OCI-M1 (cell line): Measurements from ENCODE around the gene CMTM8.

Experiments used
- DNase-seq: peaks from one replicate; lab custom pipeline; 2025; lab: John Stamatoyannopoulos, UW

The CMTM8 gene

GRCh38 chr3:32229565-32229964 is 8.9 kb upstream of the CMTM8 start:
- DNase-seq = no peak

- DNase-seq = no peak
Measured at GRCh38 chr3:32236377-32236776, 2.1 kb upstream of the CMTM8 start.

- no peak for DNase-seq
Measured at GRCh38 chr3:32237670-32238452, 619 bp upstream of the CMTM8 start.

GRCh38 chr3:32239307-32240158 is 1.1 kb downstream of the CMTM8 start:
- no peak for DNase-seq

- DNase-seq = peak; percentile 27
Measured at GRCh38 chr3:32240159-32240545, 1.7 kb downstream of the CMTM8 start.

- no peak for DNase-seq
Measured at GRCh38 chr3:32241100-32241499, 2.6 kb downstream of the CMTM8 start.

- DNase-seq = no peak
Measured at GRCh38 chr3:32243519-32243918, 5.0 kb downstream of the CMTM8 start.

- no peak for DNase-seq
Measured at GRCh38 chr3:32245200-32245599, 6.7 kb downstream of the CMTM8 start.

GRCh38 chr3:32246079-32246675 is 7.7 kb downstream of the CMTM8 start:
- DNase-seq = no peak

GRCh38 chr3:32249184-32249782 is 10.8 kb downstream of the CMTM8 start:
- peak; percentile 82 for DNase-seq

GRCh38 chr3:32254268-32254667 is 15.8 kb downstream of the CMTM8 start:
- no peak for DNase-seq

GRCh38 chr3:32255345-32255744 is 16.9 kb downstream of the CMTM8 start:
- DNase-seq = no peak

- DNase-seq = no peak
Measured at GRCh38 chr3:32256206-32256605, 17.7 kb downstream of the CMTM8 start.

- DNase-seq = no peak
Measured at GRCh38 chr3:32257042-32257441, 18.6 kb downstream of the CMTM8 start.

- no peak for DNase-seq
Measured at GRCh38 chr3:32257641-32258438, 19.4 kb downstream of the CMTM8 start.

GRCh38 chr3:32258869-32259268 is 20.4 kb downstream of the CMTM8 start:
- DNase-seq = no peak

- no peak for DNase-seq
Measured at GRCh38 chr3:32261545-32261944, 23.1 kb downstream of the CMTM8 start.

- no peak for DNase-seq
Measured at GRCh38 chr3:32262201-32262600, 23.7 kb downstream of the CMTM8 start.

GRCh38 chr3:32274306-32274705 is 35.8 kb downstream of the CMTM8 start:
- no peak for DNase-seq

- DNase-seq = no peak
Measured at GRCh38 chr3:32275506-32275905, 37.0 kb downstream of the CMTM8 start.

GRCh38 chr3:32276279-32276841 is 37.9 kb downstream of the CMTM8 start:
- DNase-seq = no peak
